Body of pancreas (tissue), 4 donors: ENCODE data around the gene FHOD3.

Experiments used
- POLR2A ChIP-seq, 3 donors: fragments of 450-650 bp; IDR thresholded peaks; one replicate each; pipeline ENCODE4 v1.6.1; 2016; ENCODE audit warnings: antibody characterized with exemption in 3 of 3, mild to moderate bottlenecking in 2 of 3
- TF ChIP-seq, protein P1 (sequence below), 7 experiments: fragments of 450-650 bp in 4 of 7; fragments of 200-600 bp in 3 of 7; sonication (generic) in 3 of 7; IDR thresholded peaks; one replicate each; pipeline ENCODE4 v1.5.1; 2016 to 2019; ENCODE audit warnings: antibody characterized with exemption in 7 of 7

GRCh38 chr18:36635414-36636096, 338.0 kb downstream of the FHOD3 start:
- TF ChIP-seq, protein P1, sequence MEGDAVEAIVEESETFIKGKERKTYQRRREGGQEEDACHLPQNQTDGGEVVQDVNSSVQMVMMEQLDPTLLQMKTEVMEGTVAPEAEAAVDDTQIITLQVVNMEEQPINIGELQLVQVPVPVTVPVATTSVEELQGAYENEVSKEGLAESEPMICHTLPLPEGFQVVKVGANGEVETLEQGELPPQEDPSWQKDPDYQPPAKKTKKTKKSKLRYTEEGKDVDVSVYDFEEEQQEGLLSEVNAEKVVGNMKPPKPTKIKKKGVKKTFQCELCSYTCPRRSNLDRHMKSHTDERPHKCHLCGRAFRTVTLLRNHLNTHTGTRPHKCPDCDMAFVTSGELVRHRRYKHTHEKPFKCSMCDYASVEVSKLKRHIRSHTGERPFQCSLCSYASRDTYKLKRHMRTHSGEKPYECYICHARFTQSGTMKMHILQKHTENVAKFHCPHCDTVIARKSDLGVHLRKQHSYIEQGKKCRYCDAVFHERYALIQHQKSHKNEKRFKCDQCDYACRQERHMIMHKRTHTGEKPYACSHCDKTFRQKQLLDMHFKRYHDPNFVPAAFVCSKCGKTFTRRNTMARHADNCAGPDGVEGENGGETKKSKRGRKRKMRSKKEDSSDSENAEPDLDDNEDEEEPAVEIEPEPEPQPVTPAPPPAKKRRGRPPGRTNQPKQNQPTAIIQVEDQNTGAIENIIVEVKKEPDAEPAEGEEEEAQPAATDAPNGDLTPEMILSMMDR (IDR thresholded peaks at IDR 0.05) = no peak
- TF ChIP-seq POLR2A (IDR thresholded peaks at IDR 0.05) = no peak
